Natural killer cell (primary cell): ENCODE results near the gene MAP4K4. TPM values are rescaled to one million over a fixed set of nuclear protein-coding genes. Genes with fewer than 3 reads are reported as not detected.

ENCODE experiments used
- ATAC-seq, 3 donors: fragments of 150-1000 bp in 2 of 3; fragments of 200-7000 bp in 1 of 3; cut with Tn5 transposase; 1 replicate in 1 of 3; 2 replicates in 2 of 3; pipeline ENCODE4 v1.10.0; 2021; ENCODE audit warnings: mild to moderate bottlenecking in 2 of 3, moderate library complexity in 2 of 3
- DNase-seq, 2 donors: peaks; one replicate each; pipeline versions ENCODE4 v3.0.0 to v3.0.0-alpha.2; 2013 to 2021; ENCODE audit warnings: mixed read lengths in 1 of 2
- H3K27ac ChIP-seq: one replicate; pipeline ENCODE4 v1.5.1; 2013; ENCODE audit warnings: mild to moderate bottlenecking, low read length
- H3K27me3 ChIP-seq: one replicate; pipeline ENCODE4 v1.6.1; 2013; ENCODE audit warnings: low read length; ENCODE audit not compliant: control insufficient read depth, insufficient read depth
- H3K36me3 ChIP-seq: one replicate; pipeline ENCODE4 v1.6.1; 2013; ENCODE audit warnings: low read length; ENCODE audit not compliant: control insufficient read depth, insufficient read depth
- H3K4me1 ChIP-seq: one replicate; pipeline ENCODE4 v1.6.1; 2013; ENCODE audit warnings: low read length; ENCODE audit not compliant: control insufficient read depth, insufficient read depth
- H3K4me3 ChIP-seq: one replicate; pipeline ENCODE4 v1.5.1; 2013; ENCODE audit warnings: low read length
- H3K9me3 ChIP-seq: one replicate; pipeline ENCODE4 v1.6.1; 2013; ENCODE audit warnings: low read length; ENCODE audit not compliant: control insufficient read depth, insufficient read depth
- H3K27ac Mint-ChIP-seq, 2 donors: one replicate each; pipeline ENCODE4 v1.8.0; 2022; ENCODE audit warnings: mild to moderate bottlenecking in 2 of 2, mixed read lengths in 2 of 2, moderate library complexity in 1 of 2
- H3K27me3 Mint-ChIP-seq, 2 donors: one replicate each; pipeline ENCODE4 v1.8.0; 2022; ENCODE audit warnings: low read depth in 2 of 2, mixed read lengths in 2 of 2
- H3K36me3 Mint-ChIP-seq: one replicate; pipeline ENCODE4 v1.8.0; 2022; ENCODE audit warnings: mixed read lengths
- H3K4me1 Mint-ChIP-seq, 2 donors: one replicate each; pipeline ENCODE4 v1.8.0; 2022; ENCODE audit warnings: mixed read lengths in 2 of 2
- H3K4me3 Mint-ChIP-seq: one replicate; pipeline ENCODE4 v1.8.0; 2022; ENCODE audit warnings: mild to moderate bottlenecking, moderate library complexity, mixed read lengths
- H3K9me3 Mint-ChIP-seq, 2 donors: one replicate each; pipeline ENCODE4 v1.8.0; 2022; ENCODE audit warnings: mixed read lengths in 2 of 2
- WGBS: methylation state at CpG from one replicate; pipeline ENCODE4 v1.1.7; 2013; ENCODE audit warnings: missing lambda C conversion rate; ENCODE audit not compliant: insufficient coverage; 5-methylcytosine and 5-hydroxymethylcytosine counted together
- intact Hi-C: fragments of 100-400 bp; cut with micrococcal nuclease; formaldehyde crosslinking; loops from one replicate; pipeline ENCODE4 v1.14.2; 2022
- total RNA-seq, 4 donors: library from RNA; stranded (reverse); fragments of 120-200 nt in 1 of 4; gene quantifications; one replicate each; pipeline versions ENCODE4 v1.2.3 to v1.2.4, GENCODE V29; 2013 to 2022
- TF ChIP-seq, protein P1 (sequence below): fragments of 200-600 bp; IDR thresholded peaks from one replicate; pipeline ENCODE4 v1.8.0; 2022; ENCODE audit warnings: antibody characterized with exemption

MAP4K4 gene
- total RNA-seq, 3 donors from 2014 or later (not counting 1 experiment from before 2014, with no cell fraction given) = 60.2 to 80.3 (median 66.5) TPM

DNA sequence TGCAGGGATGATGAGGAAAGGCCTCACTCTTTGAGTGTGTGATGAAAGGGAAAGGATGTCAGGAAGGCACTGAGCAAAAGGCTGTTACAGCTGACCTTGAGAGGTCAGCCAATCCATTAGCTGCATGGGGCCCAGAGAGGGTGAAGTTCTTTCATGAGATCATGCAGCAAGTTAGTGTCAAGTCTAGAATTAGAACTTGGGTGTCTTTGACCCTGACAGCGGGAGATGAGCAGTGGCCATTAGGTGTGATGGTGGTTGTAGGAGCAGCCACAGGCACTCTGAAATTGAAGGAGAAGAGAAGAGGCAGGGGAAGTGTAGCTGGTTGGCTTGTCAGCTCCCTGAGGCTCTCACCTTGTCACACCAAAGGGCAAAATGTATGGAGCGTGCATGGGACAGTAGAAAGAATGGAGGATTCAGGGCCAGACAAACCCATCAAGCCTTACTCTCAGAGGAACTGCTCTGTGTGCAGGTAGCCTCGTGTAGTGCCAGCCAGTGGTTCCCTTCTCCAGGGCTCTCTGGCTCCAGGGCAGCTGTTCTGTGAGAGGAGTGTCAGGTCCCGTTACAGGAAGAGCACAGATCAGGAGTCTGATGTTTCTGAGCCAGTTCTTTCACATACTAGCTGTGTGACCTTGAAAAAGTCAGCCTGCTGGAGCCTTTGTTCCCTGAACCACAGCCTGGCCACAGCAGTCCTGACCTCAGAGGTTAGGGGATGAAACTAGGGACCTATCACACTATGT lies 35.9 kb downstream of the MAP4K4 start:
- Histone ChIP-seq H3K36me3 (no peaks in the 10 kb centered on the region), H3K4me3 (no peak overlapping the region), H3K4me1 (peaks cover 25% of the 10 kb centered on the region), H3K9me3 (no peaks in the 10 kb centered on the region), H3K27me3 (no peaks in the 10 kb centered on the region), H3K27ac (no peak overlapping the region)
- Mint-ChIP-seq H3K4me3 (no peak overlapping the region), H3K27me3 (no peaks in the 10 kb centered on the region), H3K4me1 (peaks cover 64 to 66% of the 10 kb centered on the region in 2 donors), H3K27ac (peak overlapping the region in 1 of 2 donors; percentile 2), H3K36me3 (no peaks in the 10 kb centered on the region), H3K9me3 (no peaks in the 10 kb centered on the region)
- ATAC-seq (no peak), DNase-seq (no peak)
- WGBS = 78% methylated on average over 4 of the region's 4 CpGs
- intact Hi-C loops = no loop called here
- TF ChIP-seq, protein P1, sequence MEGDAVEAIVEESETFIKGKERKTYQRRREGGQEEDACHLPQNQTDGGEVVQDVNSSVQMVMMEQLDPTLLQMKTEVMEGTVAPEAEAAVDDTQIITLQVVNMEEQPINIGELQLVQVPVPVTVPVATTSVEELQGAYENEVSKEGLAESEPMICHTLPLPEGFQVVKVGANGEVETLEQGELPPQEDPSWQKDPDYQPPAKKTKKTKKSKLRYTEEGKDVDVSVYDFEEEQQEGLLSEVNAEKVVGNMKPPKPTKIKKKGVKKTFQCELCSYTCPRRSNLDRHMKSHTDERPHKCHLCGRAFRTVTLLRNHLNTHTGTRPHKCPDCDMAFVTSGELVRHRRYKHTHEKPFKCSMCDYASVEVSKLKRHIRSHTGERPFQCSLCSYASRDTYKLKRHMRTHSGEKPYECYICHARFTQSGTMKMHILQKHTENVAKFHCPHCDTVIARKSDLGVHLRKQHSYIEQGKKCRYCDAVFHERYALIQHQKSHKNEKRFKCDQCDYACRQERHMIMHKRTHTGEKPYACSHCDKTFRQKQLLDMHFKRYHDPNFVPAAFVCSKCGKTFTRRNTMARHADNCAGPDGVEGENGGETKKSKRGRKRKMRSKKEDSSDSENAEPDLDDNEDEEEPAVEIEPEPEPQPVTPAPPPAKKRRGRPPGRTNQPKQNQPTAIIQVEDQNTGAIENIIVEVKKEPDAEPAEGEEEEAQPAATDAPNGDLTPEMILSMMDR = no peak

DNA sequence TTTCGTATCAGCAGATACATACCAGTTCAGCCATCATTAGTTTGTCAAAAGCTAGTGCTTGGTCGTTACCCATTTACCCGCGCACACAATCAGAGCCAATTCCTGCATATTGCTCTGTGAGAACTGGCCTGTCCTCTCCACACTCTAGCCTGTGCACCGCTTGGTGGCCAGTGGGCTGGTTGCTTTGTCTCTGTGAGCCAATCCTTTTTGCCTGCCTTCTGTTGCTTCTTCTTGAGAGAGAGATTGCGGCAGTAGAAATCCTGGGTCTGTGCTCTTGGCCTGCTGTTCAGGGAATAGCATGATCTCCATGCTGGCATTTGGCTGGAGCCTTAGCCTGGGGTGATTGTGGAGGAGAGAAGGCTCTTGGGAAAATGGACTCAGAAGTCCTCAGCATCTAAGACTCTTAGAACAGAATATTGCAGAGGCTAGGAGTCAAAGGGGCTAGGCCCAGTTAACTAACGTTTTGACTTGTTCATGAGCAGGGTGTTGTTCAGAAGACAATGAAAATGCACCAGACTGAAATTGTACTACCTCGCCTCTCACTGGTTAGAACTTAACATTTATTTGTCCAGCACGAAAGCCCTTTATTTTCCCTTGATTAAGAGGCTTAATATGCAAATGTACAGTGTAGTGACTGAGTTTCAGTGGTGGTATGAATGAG lies 37.1 kb downstream of the MAP4K4 start:
- no peaks in the 10 kb centered on the region for H3K27me3 ChIP-seq
- no peaks in the 10 kb centered on the region for H3K9me3 Mint-ChIP-seq
- no peaks in the 10 kb centered on the region for H3K27me3 Mint-ChIP-seq
- H3K4me3 ChIP-seq = no peak overlapping the region
- TF ChIP-seq, protein P1 = no peak
- DNase-seq (no peak), ATAC-seq (no peak)
- H3K36me3 Mint-ChIP-seq = no peaks in the 10 kb centered on the region
- H3K27ac ChIP-seq = no peak overlapping the region
- H3K36me3 ChIP-seq = no peaks in the 10 kb centered on the region
- H3K4me1 ChIP-seq = peaks cover 20% of the 10 kb centered on the region
- WGBS = 95% methylated on average over 9 of the region's 9 CpGs
- H3K4me3 Mint-ChIP-seq = no peak overlapping the region
- H3K4me1 Mint-ChIP-seq = peaks cover 57 to 62% of the 10 kb centered on the region in 2 donors
- H3K9me3 ChIP-seq = no peaks in the 10 kb centered on the region
- intact Hi-C loops = no loop called here
- peak overlapping the region; percentile 37 to 57 for H3K27ac Mint-ChIP-seq

DNA sequence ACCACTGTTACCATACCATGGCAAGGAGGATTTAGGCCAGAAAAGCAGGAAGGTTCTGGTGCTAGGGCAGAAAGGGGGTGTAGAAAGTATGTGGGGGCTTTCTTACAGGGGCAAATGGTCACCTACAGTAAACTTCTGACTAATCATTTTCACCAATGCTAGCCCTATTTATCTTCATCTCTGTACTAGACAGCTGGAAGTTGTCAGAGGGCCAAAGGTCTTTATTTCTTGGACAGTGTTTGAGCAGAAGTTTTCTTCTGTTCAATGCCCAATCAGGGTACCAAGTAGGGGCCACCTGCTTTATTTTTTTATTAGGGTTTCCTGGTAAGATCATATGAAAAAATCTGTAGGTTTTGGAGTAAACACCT lies 37.6 kb downstream of the MAP4K4 start:
- H3K4me3 Mint-ChIP-seq = no peak overlapping the region
- H3K4me1 Mint-ChIP-seq = peaks cover 52 to 60% of the 10 kb centered on the region in 2 donors
- Histone ChIP-seq H3K36me3 (no peaks in the 10 kb centered on the region), H3K27ac (no peak overlapping the region), H3K4me3 (no peak overlapping the region), H3K9me3 (no peaks in the 10 kb centered on the region), H3K4me1 (peaks cover 17% of the 10 kb centered on the region), H3K27me3 (no peaks in the 10 kb centered on the region)
- no peaks in the 10 kb centered on the region for H3K9me3 Mint-ChIP-seq
- no peaks in the 10 kb centered on the region for H3K36me3 Mint-ChIP-seq
- intact Hi-C loops = no loop called here
- H3K27me3 Mint-ChIP-seq = no peaks in the 10 kb centered on the region
- H3K27ac Mint-ChIP-seq = peak overlapping the region in 1 of 2 donors; percentile 37
- ATAC-seq (no peak), DNase-seq (no peak)
- TF ChIP-seq, protein P1 = no peak
